Activated CD8-positive, alpha-beta memory T cell treated with anti-CD3 and anti-CD28 coated beads for 36 hours (primary cell): Measurements from ENCODE around the gene CENPX. TPM values are rescaled to one million over a fixed set of nuclear protein-coding genes. Genes with fewer than 3 reads are reported as not detected.

Experiments used
- CTCF ChIA-PET: fragments of 350-600 bp; sonication (Branson Sonifier 250); formaldehyde crosslinking; loops from one replicate; lab custom pipeline; 2021; ENCODE audit warnings: antibody characterized with exemption; lab: Charles Lee
- POLR2A ChIA-PET: fragments of 350-600 bp; sonication (Branson Sonifier 250); formaldehyde crosslinking; loops from one replicate; lab custom pipeline; 2021; ENCODE audit warnings: antibody characterized with exemption; lab: Charles Lee
- total RNA-seq, 2 experiments: library from RNA; stranded (reverse); gene quantifications; one replicate each; pipeline ENCODE4 v1.2.3, GENCODE V29; 2021

The CENPX gene
- total RNA-seq, 2 experiments from 2014 or later, result 154 to 158 TPM

DNA sequence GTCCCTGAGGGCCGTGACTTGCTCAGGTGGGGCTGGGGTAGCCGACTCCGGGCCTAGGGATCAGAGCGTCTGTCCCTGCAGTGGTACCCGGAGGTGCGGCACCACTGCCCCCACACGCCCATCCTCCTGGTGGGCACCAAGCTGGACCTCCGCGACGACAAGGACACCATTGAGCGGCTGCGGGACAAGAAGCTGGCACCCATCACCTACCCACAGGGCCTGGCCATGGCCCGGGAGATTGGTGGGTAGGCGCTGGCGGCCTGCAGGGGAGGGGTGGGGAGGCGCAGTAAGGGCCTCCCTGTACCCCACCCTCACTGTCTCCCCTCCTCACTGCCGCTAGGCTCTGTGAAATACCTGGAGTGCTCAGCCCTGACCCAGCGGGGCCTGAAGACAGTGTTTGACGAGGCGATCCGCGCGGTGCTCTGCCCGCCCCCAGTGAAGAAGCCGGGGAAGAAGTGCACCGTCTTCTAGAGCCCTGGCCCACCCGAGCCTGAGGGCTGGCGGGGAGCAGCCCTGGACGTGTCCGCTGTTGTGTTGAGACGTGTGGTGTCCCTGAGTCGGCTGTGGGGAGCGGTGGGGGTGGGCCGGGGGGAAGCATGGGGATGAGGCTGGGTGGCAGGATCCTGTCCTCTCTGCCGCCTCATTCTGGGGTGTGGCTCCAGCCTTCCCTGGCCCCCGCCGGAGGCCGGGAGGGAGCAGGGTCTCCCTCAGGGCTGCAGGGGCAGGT is 10.8 kb upstream of the CENPX start:
- CTCF ChIA-PET, result no interaction called here

DNA sequence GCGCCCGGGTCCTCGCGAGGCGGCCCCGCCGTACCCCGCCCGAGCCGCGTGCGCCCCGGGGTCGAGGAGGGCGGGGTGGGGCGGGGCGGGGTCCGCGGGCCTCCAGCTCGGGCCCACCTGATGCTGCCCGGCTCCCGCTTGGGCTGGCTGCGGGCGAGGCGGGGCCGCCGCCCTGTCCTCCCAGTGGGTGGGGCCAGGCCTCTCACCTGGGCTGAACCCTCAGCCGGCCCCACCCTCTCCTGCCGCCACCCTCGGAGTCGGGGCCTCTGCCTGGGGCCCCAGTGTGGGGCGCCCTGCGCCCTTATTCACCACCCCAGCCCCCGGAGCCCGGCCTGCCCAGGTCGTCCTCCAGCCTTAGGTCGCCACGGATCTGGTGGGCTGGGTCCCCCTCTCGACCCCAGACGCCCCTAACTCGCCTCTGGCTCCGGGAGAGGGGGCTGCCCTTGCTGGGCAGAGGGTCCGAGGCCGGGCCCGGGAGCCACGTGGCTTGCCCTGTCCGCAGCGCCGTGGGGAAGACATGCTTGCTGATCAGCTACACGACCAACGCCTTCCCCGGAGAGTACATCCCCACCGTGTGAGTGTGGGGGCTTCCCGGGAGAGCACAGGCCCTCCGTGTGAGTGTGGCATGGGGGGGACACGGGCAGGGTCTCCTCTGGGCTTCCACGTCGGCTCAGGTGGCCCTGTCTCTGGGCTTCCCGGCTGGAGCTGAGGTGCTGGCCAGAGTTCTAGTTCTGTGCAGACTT is 9.4 kb upstream of the CENPX start:
- CTCF ChIA-PET, result interaction anchor here (1.0 to 1.4 kb wide), 2 partner anchors 9 to 160 kb away, joined by 3 to 6 read pairs; partner anchors contain the start of genes CENPX and LRRC45

More for the DNA sequence above, 10.8 kb upstream of the CENPX start:
- POLR2A ChIA-PET, result no interaction called here

DNA sequence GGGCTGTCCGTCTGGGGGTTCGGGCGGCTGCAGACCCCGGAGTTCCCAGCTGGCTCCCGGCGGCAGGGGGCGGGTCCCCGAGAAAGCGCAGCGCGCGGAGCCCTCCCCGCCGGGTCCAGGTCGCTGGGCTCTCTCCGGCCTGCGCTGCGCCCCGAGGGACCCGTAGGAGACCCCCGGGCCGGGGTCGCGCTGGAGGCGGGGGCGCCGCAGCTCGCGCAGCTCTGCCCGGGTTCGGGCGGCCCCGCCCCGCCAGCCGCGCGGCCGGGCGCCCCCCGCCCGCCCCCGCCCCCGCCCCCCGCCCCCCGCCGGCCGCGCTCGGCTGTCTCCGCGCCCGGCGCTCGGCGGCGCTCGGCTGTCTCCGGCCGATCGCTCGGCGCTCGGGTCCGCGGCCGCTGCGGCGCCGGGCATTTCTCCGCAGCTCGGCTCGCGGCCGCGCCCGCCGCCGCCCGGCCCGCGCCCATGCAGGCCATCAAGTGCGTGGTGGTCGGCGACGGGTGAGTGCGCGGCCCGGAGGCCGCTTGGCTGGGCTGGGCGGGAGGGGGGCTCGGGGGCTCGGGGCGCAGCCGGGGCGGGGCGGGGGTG is 8.7 kb upstream of the CENPX start, which contains the start of gene RAC3:
RAC3 (plus strand) TSS at position 376 of the 582 bp plus-strand sequence; CDS start at position 460, 84 bp downstream.
- ChIA-PET POLR2A (interaction anchor here (1.0 to 1.5 kb wide), 2 partner anchors 21 to 121 kb away, joined by 3 read pairs; partner anchors contain the start of genes GPS1 and RFNG), CTCF (interaction anchor here (0.8 to 1.3 kb wide), 2 partner anchors 68 to 175 kb away, joined by 4 to 5 read pairs; no protein-coding TSS in a partner anchor)

More for the DNA sequence above, 9.4 kb upstream of the CENPX start:
- POLR2A ChIA-PET, result interaction anchor here (0.5 kb wide), 1 partner anchor 159 kb away, joined by 12 read pairs; no protein-coding TSS in a partner anchor

DNA sequence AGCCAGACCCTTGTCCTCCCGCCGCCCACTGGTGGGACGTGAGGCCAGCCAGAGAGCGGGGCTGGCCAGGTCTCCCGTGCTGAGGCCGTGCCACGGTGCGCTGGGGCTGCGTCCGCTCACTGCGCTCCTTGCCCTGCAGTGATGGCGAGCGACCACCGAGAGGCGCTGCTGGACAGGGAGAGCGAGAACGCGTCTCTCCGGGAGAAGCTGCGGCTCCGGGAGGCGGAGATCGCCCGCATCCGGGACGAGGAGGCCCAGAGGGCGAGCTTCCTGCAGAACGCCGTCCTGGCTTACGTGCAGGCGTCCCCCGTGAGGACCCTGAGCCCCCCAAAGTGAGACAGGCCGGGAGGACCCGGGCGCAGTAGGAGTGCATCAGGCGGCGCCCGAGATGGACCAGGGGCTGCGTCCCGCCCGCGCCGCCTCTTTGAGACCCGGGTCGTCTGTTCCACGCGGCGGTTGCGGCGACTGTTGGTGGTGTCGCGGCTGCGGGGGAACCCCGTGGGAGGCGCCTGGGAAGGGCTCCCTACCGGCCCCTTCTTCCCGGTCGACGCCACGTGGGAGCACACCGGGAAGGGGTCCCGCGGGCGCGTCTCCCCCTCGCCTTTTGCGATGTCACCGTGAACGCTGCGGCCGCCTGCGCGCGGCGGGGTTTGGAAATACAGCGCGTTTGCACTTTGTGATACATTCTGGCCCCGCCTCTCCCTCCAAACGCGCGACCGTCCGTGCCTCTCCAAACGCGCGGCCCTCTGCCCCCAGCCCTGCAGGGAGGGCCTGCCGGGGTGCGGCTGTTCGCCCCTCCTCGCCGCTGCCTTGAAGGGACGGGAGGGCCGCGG is 8.0 kb upstream of the CENPX start:
- CTCF ChIA-PET, result interaction anchor here (0.6 to 2.5 kb wide), 26 partner anchors 9 to 200 kb away, joined by 3 to 17 read pairs (median 4); partner anchors contain the start of genes MAFG and PYCR1
- POLR2A ChIA-PET, result interaction anchor here (0.6 to 1.5 kb wide), 7 partner anchors 21 to 175 kb away, joined by 3 to 7 read pairs (median 3); partner anchors contain the start of genes ASPSCR1, GPS1 and RFNG

DNA sequence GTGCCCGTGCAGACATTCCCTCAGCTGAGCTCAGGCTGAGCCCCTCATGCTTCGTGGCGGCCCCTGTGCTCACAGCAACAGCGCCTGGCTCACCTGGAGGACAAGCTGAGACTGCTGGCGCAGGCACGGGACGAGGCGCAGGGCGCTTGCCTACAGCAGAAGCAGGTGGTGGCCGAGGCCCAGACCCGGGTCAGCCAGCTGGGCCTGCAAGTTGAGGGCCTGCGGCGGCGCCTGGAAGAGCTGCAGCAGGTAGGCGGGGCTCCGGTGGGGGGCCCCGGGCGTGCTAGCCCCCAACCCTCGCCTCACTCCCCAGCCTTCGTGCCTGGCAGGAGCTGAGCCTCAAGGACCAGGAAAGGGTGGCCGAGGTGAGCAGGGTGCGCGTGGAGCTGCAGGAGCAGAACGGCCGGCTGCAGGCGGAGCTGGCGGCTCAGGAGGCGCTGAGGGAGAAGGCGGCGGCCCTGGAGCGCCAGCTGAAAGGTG is 7.4 kb upstream of the CENPX start:
- ChIA-PET CTCF (interaction anchor here (0.9 to 2.5 kb wide), 23 partner anchors 9 to 201 kb away, joined by 3 to 17 read pairs (median 4); partner anchors contain the start of genes MAFG and PYCR1), POLR2A (interaction anchor here (0.6 to 1.5 kb wide), 6 partner anchors 53 to 176 kb away, joined by 3 to 7 read pairs (median 4); partner anchors contain the start of gene ASPSCR1)

DNA sequence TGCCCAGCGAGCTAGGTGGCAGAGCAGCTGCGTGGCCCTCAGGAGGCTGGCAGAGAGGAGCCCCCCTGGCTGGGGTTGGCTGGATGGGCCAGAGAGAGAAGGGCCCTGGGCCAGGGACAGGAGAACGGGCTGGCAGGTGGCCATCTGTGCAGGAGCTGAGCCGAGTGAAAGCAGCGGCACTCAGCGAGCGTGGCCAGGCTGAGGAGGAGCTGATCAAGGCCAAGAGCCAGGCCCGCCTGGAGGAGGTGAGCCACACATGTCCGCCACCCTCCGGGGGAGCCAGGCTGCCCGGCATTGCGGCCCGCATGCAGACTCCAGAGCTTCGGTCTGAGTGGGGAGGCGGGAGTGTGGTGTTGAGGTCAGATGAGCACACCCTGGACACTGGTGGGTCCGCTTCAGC is 6.7 kb upstream of the CENPX start:
- ChIA-PET CTCF (interaction anchor here (1.3 to 2.5 kb wide), 7 partner anchors 9 to 128 kb away, joined by 3 to 17 read pairs (median 4); no protein-coding TSS in a partner anchor), POLR2A (no interaction called here)

DNA sequence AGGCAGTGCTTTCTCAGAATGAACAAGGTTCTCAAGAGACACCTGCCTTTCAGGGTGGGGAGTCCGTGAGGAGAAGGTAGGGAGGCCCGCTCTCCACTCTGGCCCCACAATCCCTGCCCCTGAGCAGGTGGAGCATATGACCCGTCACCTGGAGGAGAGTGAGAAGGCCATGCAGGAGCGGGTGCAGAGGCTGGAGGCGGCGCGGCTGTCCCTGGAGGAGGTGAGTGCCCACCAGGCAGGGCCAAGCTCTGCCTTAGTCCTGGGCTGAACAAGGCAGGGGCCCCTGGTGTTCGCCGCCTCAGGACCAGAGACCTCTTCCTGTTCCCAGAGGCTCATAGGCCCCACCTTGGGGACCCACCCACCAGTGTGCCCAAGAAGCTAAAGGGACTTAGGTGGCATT is 6.3 kb upstream of the CENPX start:
- POLR2A ChIA-PET, result no interaction called here
- CTCF ChIA-PET, result interaction anchor here (1.3 to 2.5 kb wide), 5 partner anchors 8 to 127 kb away, joined by 3 to 17 read pairs (median 4); no protein-coding TSS in a partner anchor

DNA sequence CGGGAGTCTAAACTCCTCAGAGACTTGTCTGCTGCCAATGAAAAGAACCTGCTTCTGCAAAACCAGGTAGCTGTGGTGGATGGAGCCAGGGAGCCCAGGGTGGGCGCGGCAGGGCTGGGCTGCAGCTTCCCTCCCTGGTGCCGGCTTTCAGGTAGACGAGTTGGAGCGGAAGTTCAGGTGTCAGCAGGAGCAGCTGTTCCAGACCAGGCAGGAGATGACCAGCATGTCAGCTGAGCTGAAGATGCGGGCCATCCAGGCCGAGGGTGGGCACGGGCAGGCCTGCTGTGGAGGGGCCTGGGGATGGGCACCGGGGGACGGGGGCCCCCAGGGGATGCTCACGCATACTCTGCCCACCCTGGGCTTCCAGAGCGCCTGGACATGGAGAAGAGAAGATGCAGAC is 5.6 kb upstream of the CENPX start:
- CTCF ChIA-PET, result no interaction called here
- POLR2A ChIA-PET, result no interaction called here

DNA sequence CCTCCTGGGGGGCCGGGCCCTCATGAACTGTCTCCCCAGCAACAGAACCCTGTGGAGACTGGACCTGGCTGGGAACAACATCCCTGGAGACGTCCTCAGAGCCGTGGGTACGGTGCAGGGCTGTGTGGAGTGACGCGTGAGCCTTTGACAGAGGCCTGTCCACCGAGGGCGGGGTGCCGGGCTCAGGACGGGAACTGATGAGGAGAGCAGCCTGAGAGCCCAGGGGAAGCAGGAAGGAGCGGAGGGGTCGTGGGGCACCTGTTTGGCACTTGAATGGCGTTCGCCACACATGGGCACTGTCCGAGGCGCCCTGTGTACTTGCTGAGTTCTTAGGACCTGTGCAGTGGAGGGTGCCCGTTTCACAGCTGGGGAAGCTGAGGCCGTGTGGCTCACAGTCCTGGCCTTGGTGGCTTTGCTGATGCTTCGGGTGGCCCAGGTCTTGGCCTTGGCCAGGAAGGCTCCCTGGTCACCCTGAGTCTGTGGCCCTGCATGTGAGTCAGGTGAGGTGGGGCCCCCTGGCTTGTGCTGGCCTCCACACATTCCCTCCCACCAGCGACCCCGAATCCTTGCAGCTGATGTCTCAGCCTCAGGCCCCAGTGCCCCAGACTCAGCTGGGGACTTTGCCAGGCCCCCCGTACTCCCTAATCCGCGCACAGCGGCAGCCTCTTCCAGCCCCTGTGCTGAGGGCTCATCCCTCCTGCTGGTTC is 2.9 kb upstream of the CENPX start:
- CTCF ChIA-PET, result no interaction called here

DNA sequence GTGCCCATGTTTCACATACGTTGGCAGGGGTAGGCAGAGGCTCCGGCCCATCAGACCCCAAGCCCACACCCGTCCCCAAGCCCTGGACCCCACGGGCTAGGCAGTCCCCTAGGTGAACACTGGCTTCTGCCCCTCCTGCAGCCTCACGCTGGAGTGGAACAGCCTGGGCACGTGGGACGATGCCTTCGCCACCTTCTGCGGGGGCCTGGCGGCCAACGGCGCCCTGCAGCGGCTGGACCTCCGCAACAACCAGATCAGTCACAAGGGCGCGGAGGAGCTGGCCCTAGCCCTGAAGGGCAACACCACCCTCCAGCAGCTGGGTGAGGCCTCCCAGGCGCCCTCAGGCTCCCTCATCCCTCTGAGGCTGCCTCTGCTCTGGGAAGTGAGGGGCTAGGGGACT is 2.2 kb upstream of the CENPX start:
- POLR2A ChIA-PET, result no interaction called here
- CTCF ChIA-PET, result no interaction called here

More for the DNA sequence above, 2.9 kb upstream of the CENPX start:
- POLR2A ChIA-PET, result no interaction called here

DNA sequence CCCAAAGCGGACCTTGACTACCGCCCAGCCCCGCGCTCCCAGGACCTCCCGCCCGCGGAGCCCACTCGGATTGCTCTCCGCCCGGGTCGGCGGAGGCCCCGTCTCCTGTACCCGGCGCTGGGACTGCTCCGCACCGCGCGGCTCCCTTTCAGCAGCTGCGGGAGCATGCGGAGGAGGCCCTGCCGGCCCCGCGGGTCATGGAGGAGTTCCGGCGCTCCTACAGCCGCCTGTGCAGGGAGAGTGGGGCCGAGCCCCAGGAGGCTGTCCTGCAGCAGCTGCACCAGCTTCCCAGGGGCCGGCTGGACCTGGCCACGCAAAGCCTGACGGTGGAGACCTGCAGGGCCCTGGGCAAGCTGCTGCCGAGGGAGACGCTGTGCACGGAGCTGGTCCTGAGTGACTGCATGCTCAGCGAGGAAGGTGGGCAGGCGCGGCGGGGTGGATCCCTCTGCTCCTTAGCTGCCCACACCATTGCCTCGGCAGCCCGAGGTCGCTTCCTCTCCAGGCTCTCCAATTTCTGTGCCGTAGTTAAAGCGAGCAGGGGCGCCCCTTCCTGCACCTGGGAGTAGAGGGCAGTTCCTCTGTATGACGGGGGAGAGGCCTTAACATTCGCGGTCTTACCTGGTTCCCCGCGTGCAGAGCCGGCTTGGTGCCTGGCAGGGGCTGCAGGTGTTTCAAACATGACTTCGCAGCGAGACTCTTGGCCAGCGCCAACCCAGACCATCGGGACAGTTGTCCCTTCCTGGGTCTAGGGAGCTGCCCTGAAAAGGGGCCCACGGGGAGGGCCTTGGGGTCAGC is 966 bp upstream of the CENPX start:
- ChIA-PET CTCF (interaction anchor here (0.5 to 2.0 kb wide), 4 partner anchors 9 to 113 kb away, joined by 3 to 6 read pairs (median 4); partner anchors contain the start of gene DCXR), POLR2A (interaction anchor here (1.0 to 2.3 kb wide), 4 partner anchors 14 to 92 kb away, joined by 3 to 8 read pairs (median 4); partner anchors contain the start of genes DCXR and PYCR1)

DNA sequence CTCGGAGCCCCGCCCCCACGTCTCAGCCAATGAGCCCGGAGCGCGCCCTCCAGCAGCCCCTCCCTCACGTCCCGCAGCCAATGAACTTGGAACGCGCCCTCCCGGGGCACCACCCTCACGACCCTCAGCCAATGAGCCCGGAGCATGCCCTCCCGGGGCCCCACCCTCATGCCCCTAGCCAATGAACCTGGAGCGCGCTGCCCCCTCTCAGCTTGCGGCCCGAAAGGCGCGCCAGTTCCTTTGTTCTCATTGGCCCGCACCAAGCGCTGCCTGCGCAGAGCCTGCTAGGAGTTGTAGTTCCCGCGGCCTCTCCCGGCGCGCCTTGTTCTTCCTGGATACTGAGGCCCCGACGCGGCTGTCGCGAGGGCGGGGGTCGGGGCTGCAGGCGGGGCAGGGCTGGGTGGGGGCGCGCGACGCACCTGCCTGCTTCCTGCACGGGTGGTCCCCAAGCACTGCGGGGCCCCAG is 336 bp upstream of the CENPX start, which contains the start of gene LRRC45:
LRRC45 (plus strand) TSS at position 325 of the 466 bp plus-strand sequence. CDS start 339 bp downstream, outside the sequence.
- POLR2A ChIA-PET, result interaction anchor here (0.6 to 2.3 kb wide), 6 partner anchors 15 to 91 kb away, joined by 3 to 8 read pairs (median 3); partner anchors contain the start of genes DCXR and PYCR1
- CTCF ChIA-PET, result interaction anchor here (1.0 to 4.2 kb wide), 6 partner anchors 9 to 63 kb away, joined by 3 to 66 read pairs (median 6); partner anchors contain the start of genes DCXR and NOTUM

DNA sequence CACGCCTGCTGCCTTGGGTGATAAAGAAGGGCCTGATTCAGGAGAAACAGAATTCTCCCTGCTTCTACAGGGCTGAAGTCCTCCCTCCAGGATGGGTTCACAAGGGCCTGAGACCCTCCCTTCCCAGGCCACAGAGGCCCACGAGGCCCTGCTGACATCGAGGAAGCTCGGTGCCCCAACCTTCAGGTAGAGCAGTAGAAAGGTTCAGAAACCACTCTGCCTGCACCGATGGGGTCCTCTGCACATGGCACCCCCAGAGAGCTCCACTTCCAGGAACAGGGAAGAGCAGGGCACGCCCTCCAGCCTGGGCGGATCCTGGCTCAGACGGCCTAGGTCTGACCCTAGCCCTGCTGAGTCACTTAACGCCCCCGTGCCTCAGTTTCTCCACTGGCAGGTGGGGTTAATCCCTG is 773 bp downstream of the CENPX start:
- ChIA-PET CTCF (interaction anchor here (0.6 to 4.2 kb wide), 17 partner anchors 8 to 188 kb away, joined by 3 to 66 read pairs (median 4); partner anchors contain the start of genes MCRIP1 and NOTUM), POLR2A (interaction anchor here (1.0 to 2.3 kb wide), 5 partner anchors 16 to 311 kb away, joined by 3 to 8 read pairs (median 5); partner anchors contain the start of gene DCXR)

DNA sequence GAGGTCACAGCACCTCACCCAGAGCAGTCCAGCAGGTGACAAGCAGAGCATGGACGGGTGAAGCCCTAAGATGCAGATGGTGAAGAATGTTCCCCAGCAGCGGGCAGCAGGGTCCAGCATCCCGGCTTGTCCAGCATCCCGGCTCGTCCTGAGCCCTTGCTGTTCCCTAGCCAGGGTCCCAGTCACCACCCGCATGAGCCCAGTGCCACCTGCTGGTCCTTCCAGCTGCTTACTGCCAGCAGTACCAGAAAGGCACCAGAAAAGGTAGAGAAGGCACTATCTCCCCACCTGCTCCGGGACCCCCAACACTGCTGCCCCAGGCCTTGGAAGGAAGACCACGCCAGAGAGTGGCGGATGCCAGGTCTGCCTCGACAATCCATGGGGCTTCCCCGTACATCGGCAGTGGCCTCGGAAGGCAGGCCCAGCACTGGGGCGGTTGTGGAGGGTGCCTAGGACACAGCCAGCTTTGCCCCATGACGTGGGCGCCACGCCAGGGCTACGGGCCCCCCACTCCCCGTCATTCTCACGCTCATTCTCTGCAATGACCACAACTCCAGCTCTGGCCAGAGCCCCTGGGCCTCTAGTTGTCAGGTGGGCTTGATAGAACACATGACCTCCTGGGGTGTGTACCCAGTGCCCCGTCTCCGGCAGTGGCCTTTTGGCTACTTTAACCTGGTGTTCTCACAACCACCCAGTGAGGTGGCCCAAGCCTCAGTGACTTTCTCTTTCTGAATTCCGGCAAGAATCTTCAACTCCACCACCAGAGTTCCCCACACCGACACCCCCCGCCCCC is 1.4 kb downstream of the CENPX start:
- ChIA-PET POLR2A (interaction anchor here (1.0 to 2.3 kb wide), 2 partner anchors 62 to 78 kb away, joined by 4 to 8 read pairs; no protein-coding TSS in a partner anchor), CTCF (interaction anchor here (0.6 to 4.2 kb wide), 20 partner anchors 9 to 357 kb away, joined by 3 to 66 read pairs (median 4); partner anchors contain the start of genes DCXR, MCRIP1 and NOTUM)
